ENCODE measurements around the gene MACF1.

DNA sequence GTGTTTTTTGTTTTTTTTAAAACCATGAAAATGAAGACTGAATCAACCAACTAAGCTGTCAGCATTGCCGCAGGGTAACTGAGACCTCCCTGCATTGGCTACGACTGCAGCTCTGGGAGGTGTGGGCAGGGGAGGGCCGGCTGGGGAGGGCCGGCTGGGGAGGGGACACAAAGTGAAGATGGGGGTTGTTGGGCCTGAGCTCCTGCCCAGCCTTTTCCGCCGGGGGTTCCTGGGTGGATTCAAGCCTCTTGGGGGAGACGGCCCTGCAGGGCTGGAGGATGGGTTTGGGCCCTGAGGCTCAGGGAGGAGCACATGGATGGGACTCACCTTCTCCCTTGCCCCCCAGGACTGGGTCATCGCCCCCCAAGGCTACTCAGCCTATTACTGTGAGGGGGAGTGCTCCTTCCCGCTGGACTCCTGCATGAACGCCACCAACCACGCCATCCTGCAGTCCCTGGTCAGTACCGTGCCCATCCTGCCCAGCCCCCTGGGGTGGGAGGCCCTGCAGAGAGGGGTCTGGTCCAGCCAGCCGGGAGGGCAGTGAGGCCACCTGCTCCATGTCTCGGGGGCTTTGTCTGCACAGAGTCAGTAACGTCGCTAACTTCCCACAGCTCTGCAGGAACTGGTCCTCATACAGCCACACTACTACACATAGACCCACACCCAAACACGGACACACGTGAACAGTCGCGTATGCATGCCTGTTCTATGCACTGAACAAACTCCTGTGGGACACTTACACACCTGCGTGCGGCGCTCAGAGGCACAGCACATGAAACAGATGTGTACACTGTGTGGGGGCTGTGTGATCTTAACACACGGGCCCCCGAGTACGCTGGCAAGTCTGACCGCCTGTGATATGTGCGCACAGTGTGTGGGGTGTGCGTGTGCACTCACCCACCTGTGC, 318.4 kb downstream of the MACF1 start:
- TF ChIP-seq, protein P1, sequence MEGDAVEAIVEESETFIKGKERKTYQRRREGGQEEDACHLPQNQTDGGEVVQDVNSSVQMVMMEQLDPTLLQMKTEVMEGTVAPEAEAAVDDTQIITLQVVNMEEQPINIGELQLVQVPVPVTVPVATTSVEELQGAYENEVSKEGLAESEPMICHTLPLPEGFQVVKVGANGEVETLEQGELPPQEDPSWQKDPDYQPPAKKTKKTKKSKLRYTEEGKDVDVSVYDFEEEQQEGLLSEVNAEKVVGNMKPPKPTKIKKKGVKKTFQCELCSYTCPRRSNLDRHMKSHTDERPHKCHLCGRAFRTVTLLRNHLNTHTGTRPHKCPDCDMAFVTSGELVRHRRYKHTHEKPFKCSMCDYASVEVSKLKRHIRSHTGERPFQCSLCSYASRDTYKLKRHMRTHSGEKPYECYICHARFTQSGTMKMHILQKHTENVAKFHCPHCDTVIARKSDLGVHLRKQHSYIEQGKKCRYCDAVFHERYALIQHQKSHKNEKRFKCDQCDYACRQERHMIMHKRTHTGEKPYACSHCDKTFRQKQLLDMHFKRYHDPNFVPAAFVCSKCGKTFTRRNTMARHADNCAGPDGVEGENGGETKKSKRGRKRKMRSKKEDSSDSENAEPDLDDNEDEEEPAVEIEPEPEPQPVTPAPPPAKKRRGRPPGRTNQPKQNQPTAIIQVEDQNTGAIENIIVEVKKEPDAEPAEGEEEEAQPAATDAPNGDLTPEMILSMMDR (conservative IDR thresholded peaks at IDR 0.05; ENCODE audit: low read depth, low read length): no peak
- TF ChIP-seq EZH2 (IDR thresholded peaks at IDR 0.05; ENCODE audit: borderline replicate concordance, low read depth, low read length, poor library complexity, severe bottlenecking): no peak

All from A673 (cell line).